HepG2 (cell line): ENCODE measurements around the gene SDC3.

Experiments
- CTCF ChIP-seq: sonication (generic); formaldehyde crosslinking; IDR thresholded peaks from 2 replicates; pipeline ENCODE4 v1.5.0; 2020; ENCODE audit warnings: mild to moderate bottlenecking, missing genetic modification reagents, moderate library complexity
- EP300 ChIP-seq, 3 experiments: sonication (generic) in 1 of 3; formaldehyde crosslinking in 1 of 3; IDR thresholded peaks; 2 replicates each; pipeline versions ENCODE4 v1.5.1 to v1.6.1; 2011 to 2020; ENCODE audit warnings: low read depth in 2 of 3, low read length in 2 of 3, borderline replicate concordance in 1 of 3, improper control_type of control experiment in 1 of 3, mild to moderate bottlenecking in 1 of 3, missing genetic modification reagents in 1 of 3, moderate library complexity in 1 of 3
- FOXK2 ChIP-seq: fragments of 450-650 bp; IDR thresholded peaks from 2 replicates; pipeline ENCODE4 v1.6.1; 2016
- GATA4 ChIP-seq: sonication (generic); IDR thresholded peaks from 2 replicates; pipeline ENCODE4 v1.6.1; 2016; ENCODE audit warnings: antibody characterized with exemption, low read depth, borderline replicate concordance
- MAFK ChIP-seq, 2 experiments: IDR thresholded peaks in 1 of 2; conservative IDR thresholded peaks in 1 of 2; 2 replicates each; pipeline ENCODE4 v1.6.1; 2011; ENCODE audit warnings: improper control_type of control experiment in 2 of 2, low read length in 2 of 2
- POLR2AphosphoS5 ChIP-seq: IDR thresholded peaks from 2 replicates; pipeline ENCODE4 v1.6.1; 2012; ENCODE audit warnings: low read depth, low read length
- RNF2 ChIP-seq: fragments of 450-650 bp; conservative IDR thresholded peaks from 2 replicates; pipeline ENCODE4 v1.6.1; 2016; ENCODE audit warnings: low read depth
- SMARCC2 ChIP-seq: fragments of 450-650 bp; IDR thresholded peaks from 2 replicates; pipeline ENCODE4 v1.6.1; 2017; ENCODE audit warnings: antibody characterized with exemption, mild to moderate bottlenecking
- TBP ChIP-seq: sonication (generic); formaldehyde crosslinking; IDR thresholded peaks from 2 replicates; pipeline ENCODE4 v1.5.0; 2020; ENCODE audit warnings: missing genetic modification reagents
- ZFP1 ChIP-seq: IDR thresholded peaks from 2 replicates; pipeline ENCODE4 v1.6.1; 2016
- ZNF530 ChIP-seq: sonication (generic); formaldehyde crosslinking; IDR thresholded peaks from 2 replicates; pipeline ENCODE4 v1.5.0; 2020; ENCODE audit warnings: low read depth, mild to moderate bottlenecking, missing genetic modification reagents
- ZNF577 ChIP-seq: sonication (generic); formaldehyde crosslinking; IDR thresholded peaks from 2 replicates; pipeline ENCODE4 v1.4.0; 2020; ENCODE audit warnings: mild to moderate bottlenecking, low read depth, missing genetic modification reagents, borderline replicate concordance
- ZNF784 ChIP-seq: sonication (generic); formaldehyde crosslinking; IDR thresholded peaks from 2 replicates; pipeline ENCODE4 v1.5.1; 2020; ENCODE audit warnings: missing genetic modification reagents, mild to moderate bottlenecking, borderline replicate concordance

DNA sequence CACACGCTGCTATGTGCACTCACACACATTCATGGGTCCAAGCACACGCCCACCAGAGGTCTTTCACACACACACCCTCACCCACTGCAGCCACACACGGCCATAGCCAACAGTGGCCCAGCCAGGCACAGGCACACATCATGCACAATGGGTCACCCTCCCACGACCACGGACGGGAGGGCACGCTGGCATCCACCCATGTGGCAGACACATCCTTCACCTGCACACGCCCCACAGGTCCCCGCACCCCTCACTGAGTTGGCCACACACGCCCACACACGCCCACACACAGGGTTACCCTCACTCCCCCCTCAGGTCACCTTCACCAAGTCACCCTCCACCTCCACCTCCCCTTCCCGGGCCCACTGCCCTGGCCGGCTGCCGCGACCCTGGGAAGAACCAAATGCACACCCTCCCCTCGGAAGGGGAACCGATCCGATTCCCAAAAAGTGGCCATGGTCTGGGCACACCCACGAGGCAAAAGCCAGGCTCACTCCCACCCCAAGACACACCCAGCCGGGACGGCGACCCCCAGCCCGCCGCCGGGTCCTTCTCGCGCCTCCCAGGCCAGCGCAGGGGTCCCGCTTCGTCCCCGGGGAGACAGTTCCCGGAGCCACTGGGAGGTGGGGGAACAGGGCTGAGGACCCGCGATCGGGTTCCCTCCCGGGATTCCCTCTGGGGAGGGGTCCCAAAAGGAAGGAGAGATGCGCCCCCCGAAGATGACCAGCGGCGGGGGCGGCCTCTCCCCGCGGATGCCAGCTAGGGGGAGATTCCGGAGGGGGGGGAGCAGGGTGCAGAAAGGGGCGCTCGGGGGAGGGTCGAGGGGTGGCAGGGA is 860 bp downstream of the SDC3 start:
- no peak for TF ChIP-seq TBP (CRISPR knock-in tag)
- TF ChIP-seq CTCF (CRISPR knock-in tag) = no peak
- no peak for TF ChIP-seq RNF2
- TF ChIP-seq POLR2AphosphoS5 = no peak
- no peak for TF ChIP-seq FOXK2
- TF ChIP-seq MAFK (conservative IDR thresholded peaks at IDR 0.05 in 1 of 2, IDR thresholded peaks at IDR 0.05 in 1 of 2; ENCODE audit: low read length in 2 of 2) = no peak
- TF ChIP-seq ZNF530 (CRISPR knock-in tag) = no peak
- TF ChIP-seq ZFP1 (CRISPR knock-in tag) = no peak
- TF ChIP-seq GATA4 = no peak
- TF ChIP-seq EP300 (IDR thresholded peaks at IDR 0.05; ENCODE audit: low read depth in 2 of 2, low read length in 2 of 2) = no peak
- no peak for TF ChIP-seq EP300 (CRISPR knock-in tag; IDR thresholded peaks at IDR 0.05; ENCODE audit: borderline replicate concordance)
- no peak for TF ChIP-seq SMARCC2
- TF ChIP-seq ZNF577 (CRISPR knock-in tag) = no peak
- TF ChIP-seq ZNF784 (CRISPR knock-in tag) = no peak
